ENCODE measurements around the gene APBA2.

Gene APBA2

DNA sequence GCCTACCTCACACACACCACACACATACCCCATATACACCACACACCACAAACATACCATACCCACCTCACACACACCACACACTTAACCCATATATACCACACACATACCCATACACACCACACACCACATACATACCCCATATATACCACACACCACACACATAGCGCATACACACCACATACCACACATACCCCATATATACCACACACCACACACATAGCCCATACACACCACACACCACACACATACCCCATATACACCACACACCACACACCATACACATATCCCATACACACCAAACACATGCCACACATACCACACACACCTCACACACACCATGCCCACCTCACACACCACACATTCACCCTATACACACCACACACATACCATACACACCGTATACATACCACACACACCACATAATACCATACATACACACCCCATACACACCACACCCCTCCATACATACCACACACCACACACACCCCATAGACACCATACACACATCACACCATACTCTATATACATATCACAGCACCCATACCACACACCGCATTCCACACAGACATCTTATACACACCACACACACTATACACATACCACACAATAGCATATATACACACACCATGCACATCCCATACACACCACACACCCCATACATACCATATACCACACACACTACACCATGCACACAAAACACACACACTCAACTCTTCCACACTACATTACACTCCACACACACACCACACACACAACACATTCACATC, 29.5 kb downstream of the APBA2 start:
- DNase-seq (ENCODE audit: low read depth in 2 of 2): no peak

DNA sequence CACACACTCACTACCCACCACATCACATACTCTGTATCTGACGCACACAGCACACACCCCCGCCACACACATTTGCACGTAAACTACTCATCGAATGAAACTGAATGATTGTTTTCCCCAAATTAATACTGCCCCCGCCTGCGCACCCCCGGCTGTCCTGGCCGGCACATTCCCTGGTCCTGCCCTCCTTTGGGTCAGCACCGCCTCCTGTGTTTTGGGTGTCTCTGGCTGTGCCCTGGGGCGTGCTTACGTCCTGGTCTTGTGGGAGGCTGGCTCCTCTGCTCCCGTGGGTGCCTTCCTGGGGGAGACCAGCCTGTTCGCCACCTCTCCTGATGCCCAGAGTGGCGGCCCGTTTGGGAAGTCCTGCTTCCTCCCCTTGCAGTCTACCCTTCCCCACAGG, 30.2 kb downstream of the APBA2 start:
- no peak for DNase-seq (ENCODE audit: low read depth in 2 of 2)

DNA sequence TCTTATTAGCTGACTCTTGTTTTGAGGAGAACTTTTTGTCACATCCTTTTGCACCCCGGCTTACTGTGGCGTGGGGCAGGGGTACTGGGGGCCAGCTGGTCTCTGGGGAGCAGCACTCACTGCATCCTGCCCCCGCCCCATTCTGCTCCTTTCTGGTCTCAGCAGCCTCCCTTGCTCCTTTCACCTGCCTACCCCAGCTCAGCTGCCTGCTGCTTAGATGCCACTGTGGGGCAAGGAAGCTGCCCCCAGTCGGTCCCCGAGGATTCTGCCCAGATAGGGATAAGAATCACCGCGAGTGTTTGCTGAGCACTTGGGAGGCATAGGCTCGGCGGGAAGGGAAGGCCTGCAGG, 32.0 kb downstream of the APBA2 start:
- DNase-seq (ENCODE audit: low read depth in 2 of 2): no peak

DNA sequence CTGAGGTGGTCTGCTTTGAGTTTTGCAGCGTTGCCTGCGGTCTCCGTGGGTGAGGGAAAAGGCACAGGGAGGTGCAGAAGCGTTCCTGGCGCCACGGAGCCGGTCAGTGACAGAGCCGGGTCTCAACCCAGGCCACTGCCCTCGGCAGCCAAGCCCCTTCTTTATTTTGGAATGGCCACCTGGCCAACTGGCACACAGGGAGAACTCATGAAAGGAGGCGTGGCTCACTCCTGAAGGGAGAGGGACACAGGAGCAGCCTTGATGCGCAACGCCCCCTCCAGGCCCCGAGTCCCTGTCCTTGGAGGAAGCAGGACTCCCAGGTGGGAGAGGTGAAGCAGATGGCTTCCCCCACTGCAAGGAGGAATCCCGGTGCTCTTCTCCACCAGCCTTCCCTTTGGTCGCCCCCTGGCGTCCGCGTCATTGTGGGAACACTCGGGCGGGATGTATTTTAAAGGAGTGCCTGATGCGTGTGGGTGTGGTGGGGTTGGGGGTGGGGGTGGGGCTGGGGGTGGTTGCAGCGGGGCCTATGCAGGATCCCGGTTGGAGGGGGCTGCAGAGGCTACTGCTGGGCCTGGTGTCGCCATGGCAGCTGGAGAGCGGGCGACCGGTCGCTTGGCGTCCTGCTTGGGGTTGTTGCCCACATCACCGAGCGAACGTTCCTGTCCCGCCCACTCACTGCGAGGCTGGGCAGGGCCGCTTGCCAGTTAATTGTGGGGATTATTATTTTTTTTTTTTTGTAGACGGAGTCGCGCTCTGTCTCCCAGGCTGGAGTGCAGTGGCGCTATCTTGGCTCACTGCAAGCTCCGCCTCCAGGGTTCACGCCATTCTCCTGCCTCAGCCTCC, 32.6 kb downstream of the APBA2 start:
- no peak for DNase-seq (ENCODE audit: low read depth in 2 of 2)

DNA sequence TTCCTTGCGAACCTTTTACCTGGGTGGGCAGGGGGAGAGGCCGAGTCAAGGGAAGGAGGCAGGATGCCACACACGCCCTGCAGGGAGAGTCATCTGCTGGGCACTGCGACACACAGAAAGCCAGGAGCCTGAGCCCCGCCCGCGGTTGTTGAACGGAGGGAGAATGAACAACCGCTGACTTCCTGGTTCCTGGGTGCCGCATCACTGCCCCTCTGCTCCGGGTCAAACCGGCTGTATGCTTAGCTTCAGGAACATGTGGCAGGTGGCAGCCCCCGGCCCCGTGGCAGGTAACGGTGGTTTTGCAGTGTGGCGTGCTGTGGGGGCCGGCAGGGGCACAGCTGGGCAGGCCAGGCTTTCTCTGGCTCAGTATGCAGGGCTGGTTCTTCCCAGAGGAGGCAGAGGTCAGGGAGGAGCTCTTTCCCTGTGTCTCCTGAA, 33.4 kb downstream of the APBA2 start:
- DNase-seq (ENCODE audit: low read depth in 2 of 2): no peak

DNA sequence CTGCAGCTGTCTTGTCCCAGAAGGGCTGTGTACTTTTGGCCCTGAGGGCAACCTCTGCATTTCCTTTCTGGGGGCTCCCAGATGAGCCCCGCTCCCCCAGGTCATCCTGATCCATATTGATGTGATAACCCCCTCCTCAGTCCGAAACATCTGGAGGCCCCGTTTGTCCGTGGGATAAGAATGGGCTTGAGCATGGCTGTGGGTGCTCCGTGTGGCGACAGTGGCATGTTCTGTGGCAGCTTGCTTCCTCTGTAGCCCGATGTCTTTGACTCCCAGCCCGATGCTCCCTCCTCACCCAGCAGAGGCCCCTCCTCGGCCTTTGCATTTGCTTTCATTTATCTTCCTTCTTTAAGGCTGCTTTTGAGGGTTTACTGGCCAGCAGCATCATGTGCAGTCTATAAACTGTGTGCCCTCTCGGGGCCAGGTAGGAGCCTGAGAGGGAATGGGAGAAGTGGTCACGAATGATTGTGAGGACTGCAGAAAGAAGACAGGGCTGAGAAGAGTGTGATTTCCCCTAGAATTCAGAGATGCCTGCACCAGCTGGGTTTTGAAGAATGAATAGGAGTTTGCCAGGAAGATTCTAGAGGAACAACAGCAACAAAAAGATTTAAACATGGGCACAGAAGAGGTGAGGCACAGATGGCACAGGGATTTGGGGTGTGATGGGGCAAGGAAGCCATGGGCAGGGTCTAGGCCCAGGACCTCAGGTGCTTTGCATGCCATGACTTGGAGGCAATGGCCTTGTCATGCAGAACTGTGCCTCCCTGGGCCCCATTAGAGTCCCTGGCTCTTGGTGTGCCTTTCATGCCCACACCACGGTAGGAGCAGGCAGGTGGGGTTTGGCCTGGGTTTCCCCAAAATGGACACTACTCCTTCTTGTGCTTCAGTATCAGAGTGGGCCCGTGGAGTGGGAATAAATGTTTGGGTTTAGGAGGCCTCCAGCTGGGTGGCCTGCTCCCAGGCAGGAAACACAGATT, 34.2 kb downstream of the APBA2 start:
- no peak for DNase-seq (ENCODE audit: low read depth in 2 of 2)

DNA sequence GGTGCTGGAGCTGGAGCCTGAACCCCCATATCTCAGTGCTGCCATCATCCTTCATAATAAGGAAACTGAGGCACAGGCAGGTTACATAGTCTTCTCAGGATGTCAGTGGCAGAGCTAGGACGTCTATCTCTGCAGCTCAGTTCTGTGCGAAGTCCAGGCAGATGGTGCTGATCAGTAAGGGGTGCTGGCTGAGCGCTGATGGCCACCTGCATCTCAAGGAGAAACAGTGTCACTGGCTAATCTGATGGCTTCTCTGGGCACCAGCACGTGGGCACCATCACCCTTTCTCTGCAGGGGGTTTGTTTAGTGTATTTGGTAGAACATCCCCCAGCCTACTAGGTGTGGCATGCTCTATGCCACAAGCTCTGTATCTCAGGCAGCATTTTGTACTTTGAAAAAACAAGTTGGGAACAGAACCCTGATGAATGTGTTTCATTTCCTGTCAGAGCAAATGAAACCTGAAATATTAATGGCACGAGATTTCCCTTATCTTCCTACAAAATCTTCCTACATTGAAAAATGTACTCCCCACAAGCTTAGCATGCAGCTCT, 35.1 kb downstream of the APBA2 start:
- no peak for DNase-seq (ENCODE audit: low read depth in 2 of 2)

DNA sequence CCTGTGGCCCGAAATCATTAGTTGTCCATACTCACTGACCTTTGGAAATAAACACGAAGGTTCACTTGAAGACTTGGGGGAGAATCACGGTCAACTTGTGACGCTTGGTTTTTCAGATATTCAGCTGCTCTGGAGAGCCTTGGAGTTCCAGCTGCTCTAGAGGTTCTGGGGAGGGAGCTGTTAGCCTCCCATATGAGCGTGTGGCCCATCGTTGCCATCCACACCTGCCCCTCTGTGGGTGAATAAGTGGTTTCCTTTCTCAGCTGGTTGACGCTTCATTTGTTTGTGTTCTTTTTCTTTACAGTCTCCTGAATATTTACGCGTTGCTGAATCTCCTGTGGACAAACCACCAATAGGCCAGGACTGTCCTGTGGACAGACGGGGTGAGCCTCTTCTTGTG, 35.6 kb downstream of the APBA2 start:
- DNase-seq (ENCODE audit: low read depth in 2 of 2): no peak

DNA sequence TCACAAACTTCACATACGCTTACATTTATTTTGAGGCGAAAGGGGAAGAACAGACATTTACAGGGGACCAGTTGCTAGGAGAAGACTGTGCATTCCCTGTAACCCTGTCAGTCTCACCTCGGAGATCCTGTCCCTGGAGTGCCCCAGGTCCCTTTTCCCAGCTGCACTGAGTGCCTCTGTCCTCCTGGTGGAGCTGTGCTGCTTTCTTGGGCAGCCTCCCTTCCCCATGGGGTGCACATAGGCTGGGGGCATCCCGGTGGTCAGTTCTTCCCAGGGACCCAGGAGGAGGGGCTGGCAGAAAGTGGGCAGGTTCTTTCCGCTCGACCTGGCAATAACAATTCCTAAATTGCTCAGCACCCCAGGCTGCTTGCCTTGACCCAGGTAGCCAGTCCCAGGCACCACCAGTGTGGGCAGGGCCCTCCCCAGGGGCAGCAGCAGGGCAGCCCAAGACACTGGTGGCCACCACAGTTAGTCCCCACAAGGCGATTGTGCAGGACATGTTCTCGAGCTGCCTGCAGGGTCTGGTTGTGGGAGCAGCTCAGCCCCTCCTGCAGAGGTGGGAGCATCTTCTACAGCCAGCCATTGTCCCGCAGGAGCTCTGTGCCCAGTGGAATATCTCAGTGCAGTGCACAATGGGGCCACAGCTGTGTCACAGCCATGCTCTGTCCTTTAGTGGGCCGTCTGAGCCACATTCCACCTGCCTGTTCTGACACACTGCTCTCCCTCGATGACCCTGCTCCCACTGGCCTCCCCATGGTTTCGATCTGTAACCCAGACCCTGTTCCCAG, 36.3 kb downstream of the APBA2 start:
- no peak for DNase-seq (ENCODE audit: low read depth in 2 of 2)

DNA sequence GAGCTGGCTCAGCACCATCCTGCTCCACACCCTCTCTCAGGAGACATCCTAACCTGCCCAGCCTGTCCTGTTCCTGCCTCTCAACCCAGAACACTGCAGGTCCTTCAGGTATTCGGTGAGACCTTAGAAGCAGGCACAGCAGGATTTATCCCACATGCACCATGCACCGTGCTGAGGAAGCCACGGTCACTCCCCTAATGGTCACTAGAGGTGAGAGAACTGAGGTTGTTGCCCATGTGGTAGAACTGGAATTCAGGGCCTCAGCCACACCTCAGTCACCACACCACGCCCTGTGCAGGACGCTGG, 36.9 kb downstream of the APBA2 start:
- DNase-seq (ENCODE audit: low read depth in 2 of 2): no peak

DNA sequence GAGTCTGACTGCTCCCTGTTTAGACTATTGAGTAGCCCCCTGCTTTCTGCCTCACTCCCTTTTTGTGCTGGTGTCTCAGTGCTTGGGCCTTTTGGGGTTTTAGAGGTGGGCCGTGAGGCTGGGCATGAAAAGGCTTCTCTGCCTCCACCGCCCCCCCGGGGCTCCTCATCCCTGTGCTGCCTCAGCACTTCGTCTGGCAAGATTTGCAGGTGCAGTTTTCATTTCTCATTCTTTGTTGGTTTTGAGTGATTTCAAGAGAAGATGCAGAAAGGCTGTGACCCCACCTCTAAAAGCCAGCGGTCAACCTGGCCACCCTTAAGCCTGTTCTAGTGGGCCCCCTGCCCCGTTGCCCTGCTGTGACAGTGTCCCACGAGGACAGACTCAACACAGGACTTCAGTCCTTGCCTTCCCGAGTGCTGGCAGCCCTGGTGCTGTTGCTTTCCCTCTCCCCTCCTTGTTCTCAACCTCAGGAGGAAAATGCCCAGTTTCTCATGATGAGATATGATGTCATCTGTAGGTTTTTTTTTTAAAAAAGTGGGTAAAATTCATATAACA, 38.0 kb downstream of the APBA2 start:
- DNase-seq (ENCODE audit: low read depth in 2 of 2): no peak

DNA sequence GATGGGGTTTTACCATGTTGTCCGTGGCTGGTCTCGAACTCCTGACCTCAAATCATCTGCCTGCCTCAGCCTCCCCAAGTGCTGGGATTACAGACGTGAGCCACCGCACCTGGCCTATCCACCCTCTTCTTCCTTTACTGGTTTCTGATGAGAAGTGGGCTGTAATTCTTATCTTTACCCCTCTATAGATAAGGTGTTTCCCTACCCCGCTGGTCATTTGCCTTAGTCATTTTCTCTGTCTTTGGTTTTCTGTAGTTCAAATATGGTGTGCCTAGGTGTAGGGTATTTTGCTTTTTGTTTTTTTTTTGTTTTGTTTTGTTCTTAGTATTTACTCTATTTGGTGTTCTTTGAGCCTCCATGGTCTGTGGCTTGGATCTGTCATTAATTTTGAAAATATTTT, 41.3 kb downstream of the APBA2 start:
- DNase-seq (ENCODE audit: low read depth in 2 of 2): no peak

DNA sequence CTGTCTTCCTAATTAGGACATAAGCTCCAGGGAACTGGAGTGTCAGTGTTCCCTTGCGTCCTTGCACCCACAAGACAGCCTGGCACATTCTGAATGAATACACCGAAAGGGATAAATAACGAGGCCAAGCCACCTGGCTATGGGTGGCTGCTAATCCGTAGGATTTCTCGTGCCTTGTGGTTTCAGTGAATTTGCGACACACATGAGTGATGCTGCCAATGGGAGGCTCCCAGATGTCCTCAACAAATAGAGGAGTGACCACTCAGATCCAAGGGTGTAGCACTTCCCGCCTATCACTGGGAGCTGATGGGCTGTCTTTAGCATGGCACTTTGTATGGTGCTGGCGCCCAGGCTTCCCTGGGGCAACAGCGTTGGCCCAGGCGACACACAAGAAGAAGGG, 43.4 kb downstream of the APBA2 start:
- no peak for DNase-seq (ENCODE audit: low read depth in 2 of 2)

DNA sequence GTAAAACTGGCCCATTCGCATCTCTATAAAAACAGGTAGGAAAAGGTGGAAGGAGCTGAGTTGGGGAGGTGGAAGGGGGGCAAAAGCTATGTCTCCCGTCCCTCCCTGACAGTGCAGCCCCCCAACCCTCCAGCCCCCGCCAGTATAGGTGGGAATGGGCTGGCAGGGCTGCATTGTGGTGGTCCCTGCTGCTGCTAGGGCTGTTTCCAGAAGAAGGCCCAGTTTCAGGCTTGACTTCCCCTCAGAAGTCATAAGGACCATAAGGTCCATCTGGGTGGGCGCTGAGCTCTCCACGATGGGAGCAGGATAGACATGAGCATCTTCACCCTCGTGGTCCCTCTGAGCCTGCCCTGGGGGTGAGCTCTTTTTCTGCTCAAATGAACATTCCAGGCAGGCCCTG, 44.2 kb downstream of the APBA2 start:
- no peak for DNase-seq (ENCODE audit: low read depth in 2 of 2)

DNA sequence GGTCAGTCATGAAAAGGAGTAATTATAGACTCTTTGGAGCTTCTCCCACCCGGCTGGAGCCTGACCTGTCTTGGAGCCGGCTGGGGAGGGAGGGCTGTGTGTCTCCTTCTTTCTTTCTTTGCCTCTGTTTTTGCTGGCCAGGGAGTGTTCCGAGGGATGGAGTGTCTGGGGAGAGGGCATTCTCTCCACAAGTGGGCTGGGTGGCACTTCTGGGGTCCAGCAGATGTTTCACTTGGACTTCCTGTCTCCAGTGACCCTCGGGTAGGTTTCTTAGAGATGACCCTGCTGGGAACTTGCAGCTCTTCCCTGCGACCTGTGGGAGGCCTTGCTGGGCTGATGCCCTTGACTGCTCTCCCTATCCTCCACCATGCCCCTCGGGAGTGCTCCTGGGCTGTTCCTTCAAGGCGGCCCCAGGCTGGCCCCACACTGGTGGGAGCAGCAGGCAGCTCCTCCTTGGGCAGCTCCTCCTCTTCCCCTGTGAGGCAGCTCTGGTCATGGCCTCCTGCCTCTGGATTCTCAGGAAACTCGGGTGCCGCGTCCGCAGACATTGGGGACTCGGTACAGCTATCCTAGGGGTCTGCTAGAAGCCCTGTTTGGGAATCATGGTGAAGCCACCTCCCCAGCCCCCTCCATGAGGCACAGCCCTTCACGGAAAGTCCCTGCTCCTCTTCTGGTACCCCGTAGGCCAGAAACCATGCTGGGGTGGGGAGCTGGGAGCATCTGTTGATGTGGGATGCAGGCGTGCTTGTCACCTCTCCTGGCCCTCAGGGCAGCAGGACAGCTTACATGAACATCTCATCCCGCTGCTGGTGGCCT, 44.9 kb downstream of the APBA2 start:
- DNase-seq (ENCODE audit: low read depth in 2 of 2): no peak

DNA sequence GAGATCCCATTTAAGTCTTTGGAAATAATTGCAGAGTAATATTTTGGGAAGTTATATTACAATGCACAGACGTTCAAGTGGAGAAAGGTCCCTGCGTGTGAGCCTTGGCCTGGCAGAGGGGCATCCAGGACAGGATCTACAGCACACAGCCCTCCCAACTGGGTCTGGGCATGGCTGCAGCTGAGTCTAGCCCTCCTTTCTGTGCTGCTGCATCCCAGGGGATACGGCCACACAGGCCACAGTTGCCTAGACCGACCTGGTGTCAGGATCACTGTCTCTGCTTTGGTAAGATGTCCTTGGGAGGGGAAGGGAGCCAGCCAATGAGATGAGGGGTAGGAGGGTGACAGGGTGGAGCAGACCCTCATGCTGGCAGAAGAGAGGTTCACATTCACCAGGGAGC, 46.1 kb downstream of the APBA2 start:
- DNase-seq (ENCODE audit: low read depth in 2 of 2): no peak

DNA sequence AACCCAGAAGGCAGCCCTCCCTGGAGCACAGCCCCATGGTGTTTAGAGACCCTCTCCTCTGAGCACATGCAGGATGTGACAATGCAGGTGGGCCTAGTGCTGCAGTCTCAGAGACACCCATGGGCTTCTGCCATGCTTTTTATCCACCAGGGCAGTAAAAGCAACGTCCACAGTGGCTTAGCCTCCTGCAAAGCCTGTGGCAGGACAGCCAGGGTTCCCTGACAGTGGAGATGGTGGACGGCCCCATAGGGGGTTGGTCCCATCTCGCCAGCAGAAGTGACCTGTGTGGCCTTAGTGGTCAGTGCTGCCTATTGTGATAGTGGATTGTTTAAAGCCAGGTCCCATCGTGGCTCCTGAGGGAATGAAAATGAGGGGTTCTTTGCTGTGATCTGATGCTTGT, 46.6 kb downstream of the APBA2 start:
- DNase-seq (ENCODE audit: low read depth in 2 of 2): no peak

DNA sequence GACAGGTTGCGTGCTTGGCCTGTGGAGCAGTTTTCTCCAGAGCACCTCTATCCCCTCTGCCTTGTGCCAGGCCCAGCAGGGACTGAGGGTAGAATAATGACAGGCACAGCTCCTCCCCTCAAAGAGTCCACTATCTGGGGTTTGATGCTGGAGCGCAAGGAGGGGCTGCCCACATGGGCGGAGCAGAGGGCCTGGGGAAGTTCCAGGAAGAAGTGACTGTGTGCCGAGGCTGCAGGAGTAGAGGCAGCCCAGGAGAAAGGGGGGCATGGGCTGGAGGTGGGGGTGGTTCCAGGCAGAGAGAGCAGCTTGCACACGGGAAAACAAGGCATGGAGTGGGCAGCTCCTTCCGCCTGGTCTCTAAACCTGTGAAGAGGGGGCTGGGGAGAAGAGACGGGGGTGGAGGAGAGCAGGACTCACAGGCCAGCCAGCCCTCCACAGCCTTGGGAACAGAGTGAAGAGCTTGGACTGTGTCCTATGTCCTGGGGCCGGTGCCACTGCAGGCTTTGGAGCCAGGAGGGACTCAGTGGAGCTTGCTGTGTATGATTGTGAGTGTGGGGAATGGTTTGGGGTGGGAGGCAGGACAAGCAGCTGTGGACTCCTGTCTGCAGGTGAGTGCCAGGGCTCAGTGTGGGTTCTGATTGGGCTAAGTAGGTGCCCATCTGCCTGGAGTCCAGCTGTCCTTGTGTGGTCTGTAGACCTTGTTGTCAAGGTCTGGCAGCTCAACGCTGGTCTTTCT, 48.1 kb downstream of the APBA2 start:
- no peak for DNase-seq (ENCODE audit: low read depth in 2 of 2)

DNA sequence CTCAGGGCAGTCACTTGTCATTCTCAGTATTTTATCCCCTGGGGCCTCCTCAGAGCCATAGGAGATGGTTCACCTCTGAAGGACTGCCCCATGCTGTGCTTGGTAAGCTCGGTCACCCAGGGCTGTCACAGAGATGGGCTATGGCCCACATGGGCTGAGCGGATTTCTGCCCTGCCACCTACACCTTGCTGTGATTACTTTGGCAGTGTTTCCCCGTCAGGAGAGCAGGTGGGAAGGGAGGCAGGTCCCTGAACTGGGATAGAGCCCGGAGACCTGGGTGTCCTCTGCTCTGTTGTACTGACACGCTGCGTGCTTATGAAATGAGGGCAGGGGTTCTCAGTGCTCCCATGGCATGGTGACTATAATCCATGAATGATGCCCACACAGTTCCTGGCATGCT, 48.9 kb downstream of the APBA2 start:
- no peak for DNase-seq (ENCODE audit: low read depth in 2 of 2)

Measured in stimulated activated CD4-positive, alpha-beta T cell treated with anti-CD3 and anti-CD28 coated beads, Interleukin-1b, Interleukin-23, amount 100 ng/mL, for 4 hours (primary cell).